Mononuclear cell (primary cell): ENCODE results near the gene SPEF2. TPM values are rescaled to one million over a fixed set of nuclear protein-coding genes. Genes with fewer than 3 reads are reported as not detected.
"Not testable (repeated sequence)": the region's sequence is repeated elsewhere in the genome, so short reads cannot be mapped to it uniquely, and the experiment has no call there.

Experiments
- H3K27me3 ChIP-seq: 2 replicates; pipeline ENCODE4 v1.6.0; 2011; ENCODE audit warnings: low read length, control low read depth; ENCODE audit not compliant: insufficient read depth
- H3K4me1 ChIP-seq: 2 replicates; pipeline ENCODE4 v1.5.1; 2011; ENCODE audit warnings: mild to moderate bottlenecking, low read length, control low read depth; ENCODE audit not compliant: insufficient read depth
- H3K4me3 ChIP-seq: 2 replicates; pipeline ENCODE4 v1.5.1; 2011; ENCODE audit warnings: mild to moderate bottlenecking, low read length, moderate library complexity
- H3K9me3 ChIP-seq: 2 replicates; pipeline ENCODE4 v1.5.1; 2011; ENCODE audit warnings: low read depth, mild to moderate bottlenecking, control low read depth, low read length
- total RNA-seq: library from RNA; depleted of rRNA; stranded (reverse); fragments of >200 nt; gene quantifications from one replicate; pipeline ENCODE4 v1.2.3, GENCODE V29; 2012

SPEF2 gene
- total RNA-seq, 1 donor = 2.9 TPM

DNA sequence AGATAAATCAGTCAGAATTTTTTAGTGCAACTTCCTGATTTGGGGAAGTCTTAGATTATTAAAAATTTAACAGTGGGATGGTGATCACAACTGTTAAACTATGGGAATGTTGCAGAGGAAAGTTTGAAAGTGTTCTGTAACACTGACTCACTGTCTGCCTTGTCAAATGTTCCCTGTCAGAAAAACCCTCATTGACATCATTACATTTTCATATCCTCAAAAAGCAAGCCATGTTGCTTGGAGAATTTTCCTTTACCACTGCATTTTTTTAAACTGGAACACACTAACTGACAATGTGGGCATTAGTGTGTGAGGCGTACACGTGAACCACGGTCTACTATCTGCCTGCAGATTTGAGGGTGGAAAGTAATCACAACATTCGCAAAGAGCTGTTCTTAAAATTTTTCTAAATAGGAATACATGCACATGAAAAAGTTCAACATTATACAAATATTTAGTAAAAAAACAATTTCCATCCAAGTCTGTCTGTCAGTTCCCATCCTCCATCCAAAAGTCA lies 210.5 kb downstream of the SPEF2 start:
- Histone ChIP-seq H3K9me3 (no peaks in the 10 kb centered on the region), H3K4me3 (no peak overlapping the region), H3K4me1 (peaks cover 31% of the 10 kb centered on the region), H3K27me3 (no peaks in the 10 kb centered on the region)

DNA sequence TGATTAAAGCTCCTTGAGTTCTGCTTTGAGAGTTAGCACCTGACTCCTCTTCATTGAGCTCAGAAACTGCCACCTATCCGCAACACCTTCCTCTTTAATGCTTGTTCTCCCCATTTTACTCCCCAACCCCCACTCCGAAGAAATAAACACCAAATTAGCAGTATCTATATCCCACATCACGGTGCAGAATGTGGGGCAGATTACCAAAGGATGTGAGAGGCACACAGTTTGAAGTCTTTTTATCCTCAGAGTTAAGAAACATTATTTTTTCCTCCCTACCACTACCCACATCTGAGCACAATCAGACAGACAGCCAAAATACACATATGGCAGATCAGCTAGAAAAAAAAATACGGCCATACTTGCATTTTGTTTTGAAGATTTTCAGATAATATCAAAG lies 212.9 kb downstream of the SPEF2 start:
- no peaks in the 10 kb centered on the region for H3K27me3 ChIP-seq
- H3K4me3 ChIP-seq = no peak overlapping the region
- H3K4me1 ChIP-seq = peaks cover 21% of the 10 kb centered on the region
- no peaks in the 10 kb centered on the region for H3K9me3 ChIP-seq

DNA sequence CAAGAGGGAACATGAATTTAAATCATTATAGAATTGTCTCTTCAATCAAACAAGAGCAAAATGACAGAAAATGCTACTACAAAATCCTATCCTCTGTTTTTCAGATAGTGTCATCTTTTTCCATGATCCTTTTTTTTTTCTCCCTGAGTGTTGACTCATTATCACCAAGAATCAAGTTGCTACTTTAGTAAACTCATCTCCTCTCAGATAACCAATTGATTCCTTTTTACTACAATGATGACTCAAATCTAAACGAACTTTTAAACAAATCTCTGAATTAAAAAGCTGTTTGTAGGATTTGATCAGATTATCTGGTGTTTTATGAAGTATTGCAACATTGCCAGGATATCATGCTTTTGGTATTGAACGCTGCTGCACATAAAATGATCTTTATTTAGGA lies 215.1 kb downstream of the SPEF2 start:
- H3K27me3 ChIP-seq = no peaks in the 10 kb centered on the region
- no peak overlapping the region for H3K4me3 ChIP-seq
- no peaks in the 10 kb centered on the region for H3K9me3 ChIP-seq
- H3K4me1 ChIP-seq = peaks cover 12% of the 10 kb centered on the region

DNA sequence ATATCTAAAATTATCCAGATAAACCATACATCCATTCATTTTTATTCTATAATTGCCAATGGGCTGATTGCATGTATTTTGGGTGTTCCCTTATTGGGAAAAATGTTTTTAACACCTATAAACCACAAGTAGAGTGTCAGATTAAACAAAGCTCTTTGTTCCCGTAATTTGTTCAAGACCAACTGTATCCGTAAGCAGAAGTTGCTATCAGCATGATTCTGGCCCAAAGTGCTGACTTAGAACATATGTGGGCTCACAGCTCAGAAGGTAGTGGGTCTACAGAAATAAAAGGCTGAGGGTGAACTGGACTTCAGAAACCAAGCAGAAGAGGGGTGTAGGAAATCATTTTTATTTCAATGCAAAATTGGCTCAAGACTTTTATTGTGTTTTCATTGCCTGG lies 215.6 kb downstream of the SPEF2 start:
- no peak overlapping the region for H3K4me3 ChIP-seq
- H3K27me3 ChIP-seq = no peaks in the 10 kb centered on the region
- H3K9me3 ChIP-seq = no peaks in the 10 kb centered on the region
- peaks cover 12% of the 10 kb centered on the region for H3K4me1 ChIP-seq

DNA sequence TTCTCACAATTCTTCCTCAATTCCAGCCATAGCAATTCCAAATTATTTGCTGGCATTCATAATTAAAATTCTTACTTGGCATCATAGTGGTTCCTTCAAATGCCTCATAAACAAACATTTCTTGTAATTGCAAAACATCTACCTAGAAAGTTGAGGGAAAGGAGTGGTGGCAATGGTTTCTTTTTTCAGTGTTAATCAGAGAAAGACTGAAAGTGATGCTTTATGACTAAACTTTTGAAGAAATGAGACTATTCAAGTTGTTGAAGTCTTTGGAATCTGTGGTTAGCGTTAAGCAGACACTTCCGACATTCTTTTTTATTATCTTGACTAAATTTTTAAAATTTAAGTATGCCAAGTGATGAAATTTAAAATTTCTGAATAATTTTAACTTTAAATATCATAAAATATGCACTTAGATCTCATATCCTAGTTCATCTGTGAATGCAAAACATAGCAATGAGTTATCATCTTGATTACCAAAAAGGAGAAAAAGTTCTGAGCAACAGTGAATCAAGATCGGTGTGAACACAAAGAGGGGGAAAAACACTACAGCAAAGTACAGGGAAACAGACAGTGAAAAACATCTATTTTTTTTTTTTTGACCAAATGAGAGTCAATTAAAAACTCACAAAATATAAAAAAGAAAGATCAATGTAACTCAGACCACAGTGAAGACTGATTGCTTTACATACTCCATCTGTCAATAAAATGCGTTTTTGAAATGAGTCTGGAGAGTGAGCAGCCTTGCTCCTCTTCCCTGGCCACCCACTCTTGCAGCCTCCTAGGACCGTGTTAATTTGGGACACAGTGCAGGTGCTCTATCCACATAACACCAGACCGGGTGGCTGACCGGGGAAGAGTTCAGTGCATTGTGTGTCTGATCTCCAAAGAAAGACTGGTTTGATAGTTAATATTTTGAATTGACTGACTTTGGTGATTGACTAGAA lies 218.4 kb downstream of the SPEF2 start:
- H3K9me3 ChIP-seq = no peaks in the 10 kb centered on the region
- H3K4me1 ChIP-seq = peaks cover 12% of the 10 kb centered on the region
- H3K27me3 ChIP-seq = no peaks in the 10 kb centered on the region
- no peak overlapping the region for H3K4me3 ChIP-seq

DNA sequence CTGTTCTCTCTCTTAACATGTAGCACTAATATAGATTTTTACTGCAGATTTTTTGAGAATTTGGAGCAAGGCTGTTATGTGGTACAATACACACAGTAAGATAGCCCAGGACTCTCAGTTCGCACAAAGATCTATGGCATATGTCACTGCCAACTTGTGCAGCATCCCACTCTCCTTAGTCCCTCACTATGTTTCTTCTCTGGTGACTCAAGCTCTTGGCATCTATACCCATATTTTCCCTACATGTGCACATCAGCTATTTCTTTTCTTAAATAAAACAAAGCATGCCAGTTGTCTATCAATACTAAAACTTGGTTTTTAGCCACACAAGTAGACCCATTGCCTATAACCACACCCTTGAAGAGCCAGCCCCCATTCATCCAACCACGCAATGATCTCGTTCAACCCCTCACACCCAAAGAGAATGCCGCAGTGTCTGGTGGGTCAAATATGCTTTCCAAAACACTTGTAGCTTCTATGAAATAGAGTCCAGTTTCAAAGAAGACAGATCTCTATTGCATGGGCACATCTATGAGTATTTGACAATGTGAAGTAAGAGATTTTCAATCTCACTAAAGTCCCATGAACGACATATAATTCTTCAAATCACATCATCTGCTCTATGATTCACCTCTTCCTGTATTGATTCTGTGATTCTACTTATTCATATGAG lies 220.8 kb downstream of the SPEF2 start:
- Histone ChIP-seq H3K27me3 (no peaks in the 10 kb centered on the region), H3K4me3 (no peak overlapping the region), H3K4me1 (peaks cover 7% of the 10 kb centered on the region)

DNA sequence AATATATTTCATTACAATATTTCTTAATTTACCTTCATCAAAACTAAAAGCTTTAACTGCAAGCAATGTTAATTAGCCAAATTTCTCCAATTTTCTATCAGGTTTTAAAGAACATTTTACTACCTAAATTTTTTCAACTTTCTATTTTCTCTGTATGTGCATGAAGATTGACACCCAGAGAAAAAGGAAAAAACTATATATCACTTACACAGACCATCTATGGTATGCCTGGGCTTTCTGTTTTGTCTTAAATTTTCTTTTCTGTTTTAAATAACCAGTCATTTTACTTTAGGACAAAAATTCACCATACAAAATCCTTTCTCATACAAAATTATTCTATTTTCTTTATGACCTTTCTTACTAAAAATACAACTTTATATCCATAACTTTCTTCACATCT lies 225.2 kb downstream of the SPEF2 start:
- Histone ChIP-seq H3K27me3 (no peaks in the 10 kb centered on the region), H3K9me3 (peaks cover 11% of the 10 kb centered on the region), H3K4me1 (no peaks in the 10 kb centered on the region), H3K4me3 (no peak overlapping the region)

More for the DNA sequence above, 220.8 kb downstream of the SPEF2 start:
- no peaks in the 10 kb centered on the region for H3K9me3 ChIP-seq

DNA sequence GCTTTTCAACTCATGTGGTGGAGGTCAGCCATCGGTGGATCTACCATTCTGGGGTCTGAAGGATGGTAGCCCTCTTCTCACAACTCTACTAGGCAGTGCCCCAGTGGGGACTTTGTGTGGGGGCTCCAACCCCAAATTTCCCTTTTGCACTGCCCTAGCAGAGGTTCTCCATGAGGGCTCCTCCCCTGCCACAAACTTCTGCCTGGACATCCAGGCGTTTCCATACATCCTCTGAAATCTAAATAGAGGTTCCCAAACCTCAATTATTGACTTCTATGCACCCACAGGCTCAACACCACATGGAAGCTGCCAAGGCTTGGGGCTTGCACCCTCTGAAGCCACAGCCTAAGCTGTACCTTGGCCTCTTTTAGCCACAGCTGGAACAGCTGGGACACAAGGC lies 227.8 kb downstream of the SPEF2 start:
- H3K4me1 ChIP-seq, H3K27me3 ChIP-seq, H3K4me3 ChIP-seq: not testable (repeated sequence)
- peaks cover 11% of the 10 kb centered on the region for H3K9me3 ChIP-seq

DNA sequence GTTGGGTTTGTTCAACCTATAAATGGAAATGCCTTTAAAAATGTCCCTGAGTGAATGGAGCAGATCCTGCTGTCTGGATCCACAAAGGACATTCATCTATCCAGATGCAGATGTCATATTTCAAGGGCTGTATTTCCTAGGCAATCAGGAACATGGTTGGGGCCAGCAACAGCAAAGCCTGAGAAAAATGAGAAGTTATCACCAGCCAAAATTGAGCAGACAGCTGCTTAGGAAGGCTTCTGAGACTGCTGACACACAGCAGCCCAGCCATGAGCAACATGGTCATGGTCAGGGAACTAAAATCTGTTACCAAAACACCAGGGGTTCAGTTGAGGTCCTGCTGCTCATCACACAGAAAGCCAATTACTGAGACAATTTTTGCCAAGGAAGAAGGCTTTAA lies 229.8 kb downstream of the SPEF2 start:
- H3K27me3 ChIP-seq = no peaks in the 10 kb centered on the region
- peaks cover 11% of the 10 kb centered on the region for H3K9me3 ChIP-seq
- H3K4me3 ChIP-seq = no peak overlapping the region
- H3K4me1 ChIP-seq = peaks cover 11% of the 10 kb centered on the region

DNA sequence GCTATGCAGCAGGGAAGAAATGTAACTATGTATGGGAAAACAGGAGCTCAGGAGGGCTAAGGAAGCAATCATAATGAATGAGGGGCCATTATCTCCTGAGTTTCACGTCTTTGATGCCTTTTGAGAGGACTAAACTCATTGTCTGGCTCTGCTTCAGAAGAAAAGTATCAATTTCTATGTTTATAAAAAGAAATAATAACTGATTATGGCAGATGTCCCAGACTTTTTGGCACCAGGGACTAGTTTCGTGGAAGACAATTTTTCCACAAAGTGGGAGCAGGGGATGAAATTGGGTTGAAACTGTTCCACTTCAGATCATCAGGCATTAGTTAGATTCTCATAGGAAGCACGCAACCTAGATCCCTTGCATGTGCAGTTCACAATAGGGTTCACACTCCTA lies 230.3 kb downstream of the SPEF2 start:
- H3K27me3 ChIP-seq = no peaks in the 10 kb centered on the region
- H3K4me3 ChIP-seq = no peak overlapping the region
- peaks cover 16% of the 10 kb centered on the region for H3K4me1 ChIP-seq
- H3K9me3 ChIP-seq = peaks cover 11% of the 10 kb centered on the region

DNA sequence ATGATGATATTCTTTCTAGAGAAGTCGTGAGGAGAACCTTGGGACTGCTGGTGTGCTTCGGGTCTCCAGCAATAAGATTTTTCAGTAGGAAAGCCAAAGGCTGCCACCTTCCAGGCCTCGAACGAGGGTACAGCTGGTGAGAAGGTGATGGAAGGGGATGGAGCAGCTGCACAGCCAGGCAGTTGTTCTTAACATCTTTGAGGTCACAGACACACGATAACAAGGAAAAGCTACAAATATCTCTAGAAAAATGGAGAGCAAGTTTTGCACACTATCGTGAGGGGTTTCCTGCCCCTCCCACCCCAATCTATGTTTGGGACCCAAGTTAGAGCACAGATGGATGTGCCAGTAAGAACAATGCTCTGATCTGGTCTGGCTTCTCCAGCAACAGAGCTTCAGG lies 232.2 kb downstream of the SPEF2 start:
- Histone ChIP-seq H3K4me1 (peaks cover 25% of the 10 kb centered on the region), H3K9me3 (peaks cover 6% of the 10 kb centered on the region), H3K27me3 (no peaks in the 10 kb centered on the region), H3K4me3 (no peak overlapping the region)

DNA sequence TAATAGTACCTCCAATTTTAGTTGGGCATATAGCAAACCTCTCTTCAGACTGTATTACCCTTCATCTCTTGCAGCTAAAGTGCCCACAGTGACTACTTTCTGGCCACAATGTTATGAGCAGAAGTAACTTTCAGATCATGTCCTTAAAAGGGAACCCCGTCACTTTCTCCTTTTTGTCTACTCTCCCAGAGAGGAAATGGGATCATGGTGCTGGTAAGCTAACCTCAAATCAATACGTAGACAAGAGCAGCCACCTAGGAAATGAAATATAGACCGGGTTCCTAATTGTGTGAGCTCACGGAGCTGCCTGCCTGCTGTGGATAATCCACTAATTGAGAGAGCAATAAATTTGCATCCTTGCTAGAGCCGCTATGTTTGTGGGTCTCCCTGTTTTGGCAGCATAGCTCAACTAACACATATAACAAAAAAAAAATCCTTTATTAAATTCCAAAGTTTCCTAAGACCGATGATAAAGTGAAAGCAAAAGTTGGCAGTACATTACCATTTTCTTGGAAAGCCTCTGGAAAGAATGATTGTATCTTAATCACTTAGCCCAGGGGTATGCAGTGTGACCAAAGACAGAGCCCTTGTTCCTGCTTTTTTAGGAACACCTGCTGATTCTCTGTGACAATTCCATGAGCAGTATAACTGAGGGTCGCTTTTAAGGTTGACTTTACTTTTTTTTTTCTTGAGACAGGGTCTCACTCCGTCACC lies 233.5 kb downstream of the SPEF2 start:
- Histone ChIP-seq H3K27me3 (no peaks in the 10 kb centered on the region), H3K4me1 (peaks cover 27% of the 10 kb centered on the region), H3K9me3 (no peaks in the 10 kb centered on the region), H3K4me3 (no peak overlapping the region)

DNA sequence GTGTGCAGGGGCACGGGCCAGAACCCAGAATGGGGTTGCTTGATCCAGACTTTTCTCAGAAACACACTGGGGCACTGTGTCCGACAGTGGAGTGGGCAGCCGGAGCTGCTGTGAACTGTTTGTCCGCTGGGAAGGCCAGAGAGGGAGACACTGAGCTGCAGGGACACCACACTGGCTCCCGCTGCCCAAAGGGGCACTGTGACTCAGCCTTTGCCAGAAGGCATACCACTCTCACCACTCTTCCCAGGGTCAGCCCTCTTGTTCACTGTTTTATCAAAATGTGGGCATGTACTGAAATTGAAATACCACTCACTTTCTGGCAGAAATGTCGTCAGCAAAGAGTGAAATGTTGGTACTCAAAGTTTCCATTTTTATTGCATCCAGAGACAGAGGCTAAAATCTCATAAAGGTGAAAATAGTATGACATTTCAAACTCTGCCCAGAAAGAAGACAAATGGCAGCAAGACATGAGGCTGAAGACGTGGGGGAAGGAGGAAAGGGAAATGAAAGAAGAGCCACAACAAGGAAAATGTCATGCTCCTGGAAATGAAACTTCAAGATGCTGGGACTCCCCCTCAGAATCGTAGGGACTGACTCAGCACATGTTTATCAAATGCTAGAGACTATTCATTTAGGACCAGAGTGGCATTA lies 234.5 kb downstream of the SPEF2 start:
- Histone ChIP-seq H3K27me3 (no peaks in the 10 kb centered on the region), H3K4me1 (peaks cover 35% of the 10 kb centered on the region), H3K4me3 (no peak overlapping the region), H3K9me3 (no peaks in the 10 kb centered on the region)

DNA sequence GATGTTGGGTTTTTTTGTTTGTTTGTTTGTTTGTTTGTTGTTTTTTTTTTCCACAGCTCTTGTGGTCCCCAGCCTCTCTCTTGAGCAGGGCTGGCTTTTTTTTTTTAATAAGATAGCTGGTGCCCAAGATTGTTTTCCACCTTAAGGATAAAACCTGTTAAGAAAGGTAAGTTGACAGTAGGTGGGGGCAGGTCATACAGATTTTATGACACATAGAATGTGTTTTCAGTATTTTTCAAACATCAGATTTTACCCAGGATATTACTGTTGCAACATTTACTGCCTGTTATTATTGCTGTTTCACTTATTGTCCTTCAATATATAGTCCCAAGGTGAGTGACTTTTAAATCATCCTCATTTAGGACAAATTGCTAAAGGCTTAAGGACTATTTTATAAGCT lies 235.1 kb downstream of the SPEF2 start:
- no peak overlapping the region for H3K4me3 ChIP-seq
- H3K27me3 ChIP-seq = no peaks in the 10 kb centered on the region
- no peaks in the 10 kb centered on the region for H3K9me3 ChIP-seq
- peaks cover 35% of the 10 kb centered on the region for H3K4me1 ChIP-seq
